ENCODE data around the gene PERM1. TPM values are rescaled to one million over a fixed set of nuclear protein-coding genes. Genes with fewer than 3 reads are reported as not detected.
A peak's percentile ranks its signal among the peaks of the same experiment; 100 is the strongest.

The PERM1 gene
- total and polyA plus RNA-seq, 2 donors (not counting 1 experiment from before 2014, with no cell fraction given), result not detected

DNA sequence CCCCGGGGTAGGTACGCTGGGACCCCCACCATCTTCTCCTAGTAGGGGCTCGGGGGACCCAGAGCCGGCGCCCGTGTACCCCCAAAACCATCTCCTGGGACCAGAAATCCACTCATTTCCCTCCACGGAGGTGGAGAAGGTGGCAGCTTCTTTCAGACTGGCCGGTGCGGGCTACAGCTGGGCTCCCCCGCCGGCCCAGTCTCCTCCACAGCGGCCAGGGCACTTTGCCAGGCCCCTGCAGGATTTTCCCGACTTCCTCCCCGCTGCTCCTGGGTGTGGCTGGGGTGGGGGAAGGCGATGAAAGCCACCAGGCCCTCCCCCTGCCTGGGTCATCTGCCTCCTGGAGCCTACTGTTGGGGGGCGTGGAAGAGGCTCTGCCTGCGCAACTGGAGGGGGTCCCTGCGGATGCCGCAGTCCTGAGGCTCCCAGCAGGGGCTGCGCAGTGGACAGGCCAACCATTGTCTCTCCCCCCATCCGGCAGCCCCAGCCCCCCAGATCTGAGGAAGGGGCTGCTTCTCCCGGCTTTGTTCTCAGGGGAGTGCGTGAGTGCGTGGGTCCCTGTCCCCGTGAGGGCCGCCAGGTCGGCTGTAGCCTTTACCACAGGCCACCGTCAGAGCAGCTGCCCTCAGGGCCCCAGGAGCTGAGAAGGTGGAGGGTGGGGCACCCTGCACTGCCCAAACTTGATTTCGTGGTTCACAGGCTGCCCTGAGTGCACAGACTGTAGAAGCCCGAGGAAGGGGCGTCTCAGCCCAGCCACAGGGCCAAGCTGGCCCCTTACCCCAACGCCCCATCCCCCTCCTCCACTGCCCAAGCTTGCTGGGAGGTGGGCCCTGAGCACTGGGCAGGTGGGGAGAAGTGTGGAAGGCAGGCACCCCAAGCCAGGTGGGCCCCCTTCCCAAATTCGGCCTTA, 39.4 kb upstream of the PERM1 start:
- H3K36me3 ChIP-seq (replicated peaks in 1 of 2; ENCODE audit: control extremely low read depth in 1 of 2, control insufficient read depth in 1 of 2, extremely low read depth in 1 of 2, insufficient read depth in 2 of 2, low read length in 1 of 2), result no peaks in the 10 kb centered on the region
- no peaks in the 10 kb centered on the region for H4K20me1 ChIP-seq (ENCODE audit: control insufficient read depth, insufficient read depth, low read length, poor library complexity, severe bottlenecking)
- intact Hi-C loops (cut with micrococcal nuclease), result no loop called here
- H3K27ac ChIP-seq (ENCODE audit: low read length in 2 of 2), result no peak overlapping the region
- no peak overlapping the region for H3K9ac ChIP-seq (ENCODE audit: low read length)
- POLR2A ChIA-PET, result interaction anchor here (0.6 to 1.0 kb wide), 2 partner anchors 10 to 99 kb away, joined by 3 to 4 read pairs; no protein-coding TSS in a partner anchor
- Mint-ChIP-seq H3K27me3 (no peaks in the 10 kb centered on the region), H3K9me3 (ENCODE audit: insufficient read depth) (no peaks in the 10 kb centered on the region), H3K4me1 (peaks cover 4% of the 10 kb centered on the region), H3K4me3 (peak overlapping the region; percentile 41), H3K27ac (peak overlapping the region; percentile 50)
- H2AFZ ChIP-seq (ENCODE audit: insufficient read depth, low read depth, low read length, poor library complexity, severe bottlenecking), result no peak overlapping the region
- TF ChIP-seq, protein P1, sequence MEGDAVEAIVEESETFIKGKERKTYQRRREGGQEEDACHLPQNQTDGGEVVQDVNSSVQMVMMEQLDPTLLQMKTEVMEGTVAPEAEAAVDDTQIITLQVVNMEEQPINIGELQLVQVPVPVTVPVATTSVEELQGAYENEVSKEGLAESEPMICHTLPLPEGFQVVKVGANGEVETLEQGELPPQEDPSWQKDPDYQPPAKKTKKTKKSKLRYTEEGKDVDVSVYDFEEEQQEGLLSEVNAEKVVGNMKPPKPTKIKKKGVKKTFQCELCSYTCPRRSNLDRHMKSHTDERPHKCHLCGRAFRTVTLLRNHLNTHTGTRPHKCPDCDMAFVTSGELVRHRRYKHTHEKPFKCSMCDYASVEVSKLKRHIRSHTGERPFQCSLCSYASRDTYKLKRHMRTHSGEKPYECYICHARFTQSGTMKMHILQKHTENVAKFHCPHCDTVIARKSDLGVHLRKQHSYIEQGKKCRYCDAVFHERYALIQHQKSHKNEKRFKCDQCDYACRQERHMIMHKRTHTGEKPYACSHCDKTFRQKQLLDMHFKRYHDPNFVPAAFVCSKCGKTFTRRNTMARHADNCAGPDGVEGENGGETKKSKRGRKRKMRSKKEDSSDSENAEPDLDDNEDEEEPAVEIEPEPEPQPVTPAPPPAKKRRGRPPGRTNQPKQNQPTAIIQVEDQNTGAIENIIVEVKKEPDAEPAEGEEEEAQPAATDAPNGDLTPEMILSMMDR (IDR thresholded peaks at IDR 0.05), result no peak
- no peak for TF ChIP-seq EZH2 (IDR thresholded peaks at IDR 0.05; ENCODE audit: borderline replicate concordance, insufficient read depth, low read depth, low read length, poor library complexity, severe bottlenecking)
- H3K4me1 ChIP-seq (ENCODE audit: control insufficient read depth in 2 of 2, insufficient read depth in 2 of 2, low read length in 2 of 2), result peaks cover 9 to 21% of the 10 kb centered on the region in 2 donors
- CTCF ChIA-PET, result interaction anchor here (1.0 to 1.5 kb wide), 2 partner anchors 11 to 36 kb away, joined by 4 to 6 read pairs; no protein-coding TSS in a partner anchor
- WGBS (ENCODE audit: insufficient coverage), result 26% methylated on average over 29 of the region's 33 CpGs
- peaks cover 0 to 22% (median 6%) of the 10 kb centered on the region in 4 experiments for H3K27me3 ChIP-seq (replicated peaks in 1 of 4; ENCODE audit: control extremely low read depth in 1 of 4, control insufficient read depth in 3 of 4, insufficient read depth in 4 of 4, low read length in 3 of 4)
- ATAC-seq (ENCODE audit: low read depth) (no peak), DNase-seq (no peak)
- H3K4me3 ChIP-seq (ENCODE audit: control extremely low read depth in 1 of 5, extremely low read depth in 1 of 5, insufficient read depth in 1 of 5, low read depth in 2 of 5, low read length in 4 of 5), result no peak overlapping the region
- H3K9me3 ChIP-seq (ENCODE audit: control extremely low read depth in 1 of 3, control insufficient read depth in 2 of 3, insufficient read depth in 1 of 3, low read length in 2 of 3), result no peaks in the 10 kb centered on the region
- no peaks in the 10 kb centered on the region for H3K79me2 ChIP-seq (ENCODE audit: control insufficient read depth, insufficient read depth, low read length)
- H3K4me2 ChIP-seq (replicated peaks; ENCODE audit: low read depth, low read length, poor library complexity, severe bottlenecking), result peak overlapping the region; percentile 91
